ENCODE measurements around the gene SYT15.

SYT15 gene

GRCh38 chr10:46545861-46546590 is 32.9 kb upstream of the SYT15 start:
- no peak for DNase-seq

DNA sequence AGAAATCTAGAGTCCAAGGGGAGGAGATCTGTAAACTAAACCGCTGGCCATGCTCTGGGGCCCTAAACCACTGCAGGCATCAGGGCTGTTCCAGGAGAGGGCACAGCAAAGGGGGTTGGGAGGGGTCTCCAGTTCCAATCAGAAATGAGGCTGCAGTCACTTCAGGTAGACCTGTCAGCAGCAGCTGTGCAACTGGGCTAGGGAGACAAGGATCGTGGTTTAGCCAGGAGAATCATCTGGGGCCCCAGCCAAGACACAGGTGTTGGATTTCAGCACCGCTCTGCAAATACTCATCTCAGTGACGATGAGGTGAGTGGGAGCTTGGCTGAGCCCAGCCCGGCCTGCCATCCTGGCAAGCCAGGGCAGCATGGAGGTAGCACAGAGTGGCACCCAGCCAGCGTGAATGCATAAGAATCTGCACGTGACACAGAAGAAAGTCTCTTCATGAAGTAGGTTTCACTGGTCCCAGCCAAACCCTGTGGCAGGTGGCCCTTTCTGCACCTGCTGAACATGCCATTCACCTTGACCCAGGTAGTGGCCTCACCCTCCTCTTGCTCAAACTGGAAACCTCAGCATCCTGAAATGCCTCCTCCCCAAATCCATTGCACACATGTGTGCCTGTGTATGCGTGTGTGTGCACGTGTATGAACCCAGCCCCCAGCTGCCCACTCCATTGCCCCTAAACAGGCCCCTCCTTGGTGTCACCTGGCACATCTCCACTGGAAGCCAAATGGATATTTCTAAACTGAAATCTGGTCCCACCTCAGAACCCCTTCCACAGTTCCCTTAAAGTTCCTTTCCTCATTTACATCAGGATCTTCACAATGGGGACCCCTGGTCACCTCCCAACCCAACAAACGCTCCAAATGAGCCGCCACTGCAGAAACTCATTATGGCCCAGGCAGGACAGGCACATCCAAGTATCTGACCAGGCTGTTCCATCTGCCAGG is 32.1 kb upstream of the SYT15 start:
- DNase-seq, result no peak

DNA sequence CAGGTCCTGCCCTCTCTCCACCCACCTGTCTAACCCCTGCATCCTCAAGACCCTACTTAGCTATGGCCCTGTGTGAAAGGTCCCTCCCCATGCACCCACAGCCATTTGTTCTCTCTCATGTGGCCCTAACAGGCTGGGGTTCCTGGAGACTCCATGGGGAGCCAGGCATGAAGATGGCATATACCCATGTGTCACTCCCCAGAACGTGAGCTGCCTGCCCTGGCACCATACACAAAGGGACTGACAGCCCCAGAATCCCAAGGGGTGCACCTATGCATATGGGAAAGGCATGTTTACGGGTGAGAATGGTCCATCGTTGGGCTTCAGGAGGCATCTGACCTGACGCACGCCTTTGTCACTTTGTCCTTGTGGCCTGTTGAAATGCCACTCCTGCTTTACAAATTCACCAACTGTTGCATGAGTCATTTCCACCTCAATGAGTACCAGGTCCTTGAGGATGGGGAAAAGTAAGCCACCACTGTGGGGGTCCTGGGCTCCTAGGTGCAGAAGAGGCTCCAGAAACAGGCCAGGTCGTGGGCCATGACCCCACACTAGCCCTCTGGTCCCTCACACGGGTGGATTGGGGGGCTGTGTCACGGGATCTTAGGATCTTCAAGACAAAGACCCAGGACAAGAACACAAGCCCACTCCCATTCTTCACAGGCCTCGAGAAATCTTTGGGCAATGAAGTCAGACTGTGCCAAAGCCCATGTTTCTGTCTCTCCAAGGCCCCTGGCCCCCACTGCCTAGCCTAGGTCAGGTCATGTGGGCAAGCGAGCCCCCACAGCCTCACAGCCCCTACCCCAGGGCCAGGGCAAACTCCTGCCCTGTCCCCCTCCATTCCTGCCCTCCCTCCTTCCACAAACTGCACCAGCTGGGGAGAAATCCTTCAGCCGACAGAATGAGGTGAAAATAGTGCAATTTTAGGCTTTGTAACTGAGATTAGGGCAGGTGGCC is 31.1 kb upstream of the SYT15 start:
- DNase-seq, result no peak

DNA sequence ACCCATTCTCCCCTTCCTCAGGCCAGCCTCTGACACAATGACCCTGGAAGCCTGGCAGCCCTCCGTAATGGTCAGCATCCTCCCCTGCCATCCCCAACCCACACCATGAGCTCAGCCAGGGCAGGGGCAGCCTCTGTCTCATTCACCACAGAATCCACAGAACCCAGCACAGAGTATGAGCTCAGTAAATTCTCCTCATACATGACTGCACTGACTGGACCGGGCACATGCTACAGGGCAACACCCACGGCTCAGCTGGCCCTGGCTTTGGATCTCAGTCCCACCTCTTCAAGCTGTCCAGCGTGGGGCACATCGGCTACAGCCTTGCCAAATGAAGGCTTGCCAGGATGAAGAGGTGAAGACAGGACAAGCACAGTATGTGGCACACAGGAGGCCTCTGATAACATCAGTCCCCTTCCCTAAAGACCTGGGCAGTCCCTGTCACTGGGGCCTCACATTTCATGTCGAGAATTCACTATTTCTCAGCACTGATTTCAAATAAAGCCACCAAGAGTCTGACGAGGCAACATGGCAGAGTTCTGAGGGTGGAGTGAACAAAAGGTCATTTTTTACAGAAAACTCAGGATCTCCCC is 30.3 kb upstream of the SYT15 start:
- DNase-seq, result no peak

DNA sequence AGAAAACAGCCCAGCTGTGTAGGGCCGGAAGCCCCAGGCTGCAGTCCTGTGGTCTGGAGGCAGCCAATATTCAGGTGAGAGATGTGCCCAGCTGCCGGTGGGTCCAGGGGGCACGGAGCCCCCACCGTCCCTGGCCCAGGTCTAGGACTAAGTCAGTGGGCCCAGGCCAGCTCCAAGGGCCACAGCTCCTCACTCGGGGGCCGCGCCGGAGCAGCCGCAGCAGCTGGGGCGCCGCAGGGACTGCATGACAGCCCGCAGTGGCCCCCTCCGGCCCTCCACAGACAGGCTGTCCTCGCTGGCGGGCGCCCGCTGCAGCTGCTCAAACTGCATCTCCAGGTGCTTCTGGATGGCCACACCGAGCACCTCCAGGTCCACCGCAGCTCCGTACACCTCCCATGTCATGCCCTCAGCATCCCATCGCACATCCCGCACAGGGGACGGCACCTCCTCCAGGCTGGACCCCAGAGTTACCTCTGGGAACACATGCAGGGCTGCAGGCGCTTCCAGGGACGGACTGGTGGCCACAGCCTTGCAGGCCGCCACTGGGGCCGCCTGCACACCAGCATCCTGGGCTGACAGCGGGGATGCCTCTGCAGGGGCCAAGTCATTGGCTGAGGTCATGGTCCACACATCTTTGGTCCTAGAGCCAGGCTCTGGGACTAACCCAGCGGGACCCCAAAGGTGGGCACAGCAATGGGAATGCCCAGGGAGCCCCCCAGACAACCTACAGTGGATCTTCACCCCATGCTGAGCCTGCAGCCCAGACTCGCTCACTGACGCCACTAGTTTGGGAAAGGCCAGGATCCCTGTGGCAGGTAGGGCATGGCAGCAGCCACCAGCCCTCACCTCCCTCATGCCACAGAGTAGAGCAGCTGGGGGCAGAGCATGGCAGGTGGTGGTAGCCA is 29.5 kb upstream of the SYT15 start:
- no peak for DNase-seq

DNA sequence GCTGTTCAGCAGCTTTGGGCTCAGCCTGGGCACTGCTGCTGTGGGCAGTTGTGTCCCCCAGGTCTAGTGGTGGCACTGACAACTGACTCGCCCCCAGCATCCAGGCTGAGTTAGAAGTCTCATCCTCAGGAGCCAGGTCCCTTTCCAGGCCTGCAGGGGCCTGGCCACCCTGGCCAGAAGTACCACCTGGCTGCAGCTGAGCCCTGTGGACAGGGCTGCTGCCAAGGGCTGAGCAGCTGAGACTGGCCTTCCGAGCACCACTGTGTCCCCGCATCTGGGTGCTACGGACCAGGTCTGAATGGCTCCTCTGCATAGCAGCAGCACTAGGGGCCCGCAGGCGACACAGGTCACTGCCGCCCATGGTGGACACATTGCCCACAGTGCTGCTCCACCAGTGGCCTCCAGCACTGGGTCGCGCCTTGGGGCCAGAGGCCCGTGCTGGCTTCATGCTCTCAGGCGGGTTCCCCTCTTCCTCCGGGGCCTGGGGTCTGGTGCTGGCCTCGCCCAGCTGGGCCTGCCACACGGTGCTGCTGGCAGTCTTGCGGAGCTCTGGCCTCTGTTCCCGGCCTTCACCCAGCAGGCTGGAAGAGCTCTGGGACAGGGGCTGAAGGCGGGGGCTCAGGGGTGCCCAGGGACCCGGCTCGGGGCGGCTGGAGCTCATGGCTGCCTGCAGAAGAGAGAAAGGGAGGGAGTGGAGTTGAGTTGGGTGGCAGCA is 28.7 kb upstream of the SYT15 start:
- no peak for DNase-seq

GRCh38 chr10:46550795-46551700 is 27.9 kb upstream of the SYT15 start:
- no peak for DNase-seq

GRCh38 chr10:46551701-46552525 is 27.0 kb upstream of the SYT15 start:
- DNase-seq, result no peak

DNA sequence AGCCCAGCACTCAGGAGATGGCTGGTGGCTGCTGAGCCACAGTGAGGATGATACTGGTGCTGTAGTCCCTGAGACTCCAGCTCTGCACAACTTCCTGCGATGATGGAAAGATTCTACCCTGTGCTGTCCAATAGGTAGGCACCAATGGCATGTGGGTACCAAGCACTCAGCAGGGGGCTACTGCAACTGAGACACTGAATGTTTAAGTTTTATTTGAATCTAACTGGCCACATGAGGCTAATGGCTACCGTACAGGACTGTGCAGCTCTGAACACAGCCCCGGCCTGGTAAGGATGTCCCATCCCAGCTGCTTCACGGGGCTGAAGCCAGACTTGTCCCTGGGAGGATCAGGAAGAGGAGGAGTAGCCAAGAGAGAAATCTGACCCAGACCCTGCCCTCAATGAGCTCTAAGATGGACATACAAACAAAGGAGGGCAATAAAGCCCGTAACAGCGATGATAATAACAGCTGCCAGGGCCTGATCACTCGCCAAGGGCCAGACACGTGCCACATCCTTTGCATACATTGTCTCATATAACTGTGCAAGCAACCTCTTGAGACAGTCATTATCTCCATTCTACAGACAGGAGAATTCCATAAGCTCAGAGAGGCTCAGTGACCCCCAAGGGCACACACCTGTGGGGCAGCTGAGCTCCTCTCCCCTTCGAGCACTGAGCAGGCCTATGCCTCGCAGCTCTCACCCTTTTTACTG is 26.2 kb upstream of the SYT15 start:
- DNase-seq, result no peak

GRCh38 chr10:46553238-46554049 is 25.5 kb upstream of the SYT15 start:
- DNase-seq, result no peak

DNA sequence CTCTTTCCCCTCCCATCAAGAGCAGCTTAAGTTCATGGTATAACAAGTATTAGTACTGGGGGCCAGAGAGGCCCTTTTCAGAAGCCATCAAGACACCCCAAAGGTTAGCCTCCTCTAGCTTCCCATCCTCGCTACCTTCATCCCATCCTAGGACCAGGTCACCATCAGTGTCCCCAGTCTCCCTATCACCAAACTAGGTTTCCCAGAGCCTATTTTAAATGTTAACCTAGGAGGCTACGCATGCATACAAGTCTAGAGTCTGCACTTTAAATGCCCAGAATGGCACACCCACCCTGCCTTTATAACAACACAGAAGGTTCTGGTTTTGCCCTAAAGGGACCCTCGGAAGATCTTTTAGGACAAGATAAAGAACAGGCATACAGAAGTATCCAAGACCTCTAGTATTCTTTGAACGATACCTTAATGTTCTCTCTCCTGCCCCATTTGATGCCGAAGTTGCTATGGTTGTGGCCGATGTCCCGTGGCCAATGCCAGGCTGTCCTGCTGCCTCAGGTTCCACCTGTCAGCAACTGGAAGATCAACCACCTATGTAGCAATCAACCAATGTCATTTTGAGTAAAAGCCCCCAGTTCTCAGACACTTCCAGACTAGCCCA is 24.7 kb upstream of the SYT15 start:
- DNase-seq, result no peak

GRCh38 chr10:46555366-46555712 is 23.6 kb upstream of the SYT15 start:
- DNase-seq, result no peak

GRCh38 chr10:46555713-46556514 is 23.0 kb upstream of the SYT15 start:
- no peak for DNase-seq

DNA sequence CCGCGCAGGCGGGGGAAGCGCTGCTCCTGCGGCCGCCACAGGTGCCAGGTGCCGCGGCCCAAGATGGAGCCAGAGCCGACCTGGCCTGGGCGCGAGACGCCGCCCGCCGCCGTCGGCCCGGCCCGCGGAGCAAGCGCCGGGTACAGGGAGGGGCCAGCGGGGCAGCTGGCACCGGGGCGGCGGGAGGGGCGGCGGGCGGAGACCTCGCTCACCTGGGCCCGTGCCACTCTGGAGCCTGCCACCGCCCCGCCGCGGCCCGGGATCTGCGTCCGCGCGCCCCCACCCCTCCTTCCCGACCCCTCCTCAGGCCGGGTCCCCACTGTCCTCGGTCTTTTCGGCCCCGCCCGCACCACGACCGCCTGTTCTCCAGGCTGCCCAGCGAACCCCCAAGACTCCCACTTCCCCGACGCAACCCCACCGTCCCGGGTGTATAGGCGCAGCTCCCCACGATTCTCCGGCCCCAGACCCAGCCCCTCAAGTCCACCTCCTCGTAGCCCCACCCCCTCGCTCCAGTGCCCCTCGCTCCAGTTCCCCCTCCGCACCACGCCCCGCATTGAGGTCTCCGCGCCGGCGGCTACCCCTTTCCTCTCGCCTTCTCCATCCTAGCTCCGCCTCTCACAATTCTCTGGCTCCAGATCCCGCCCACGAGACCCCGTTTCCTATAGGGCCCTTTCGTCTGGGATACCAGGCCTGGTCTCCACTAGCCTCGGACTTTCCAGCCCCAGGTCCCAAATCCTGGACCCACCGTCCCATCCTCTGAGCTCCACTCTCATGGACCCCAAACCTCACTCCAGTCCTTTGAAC is 22.2 kb upstream of the SYT15 start, which contains the start of gene GPRIN2:
Gene GPRIN2, minus strand, starts transcription at position 144 of the 804 bp plus-strand sequence. CDS start 5,922 bp downstream, outside the sequence.
- no peak for DNase-seq

Data from CD4-positive, alpha-beta T cell treated with Interleukin-6 for 4 hours (primary cell).